Natural killer cell (primary cell): ENCODE results near the gene PCDHGB7. TPM values are rescaled to one million over a fixed set of nuclear protein-coding genes. Genes with fewer than 3 reads are reported as not detected.
A peak's percentile ranks its signal among the peaks of the same experiment; 100 is the strongest.
"Not testable (repeated sequence)": the region's sequence is repeated elsewhere in the genome, so short reads cannot be mapped to it uniquely, and the experiment has no call there.

Source experiments
- ATAC-seq, 3 donors: fragments of 150-1000 bp in 2 of 3; fragments of 200-7000 bp in 1 of 3; cut with Tn5 transposase; 1 replicate in 1 of 3; 2 replicates in 2 of 3; pipeline ENCODE4 v1.10.0; 2021; ENCODE audit warnings: mild to moderate bottlenecking in 2 of 3, moderate library complexity in 2 of 3
- DNase-seq, 2 donors: peaks; one replicate each; pipeline versions ENCODE4 v3.0.0 to v3.0.0-alpha.2; 2013 to 2021; ENCODE audit warnings: mixed read lengths in 1 of 2
- H3K27ac ChIP-seq: one replicate; pipeline ENCODE4 v1.5.1; 2013; ENCODE audit warnings: mild to moderate bottlenecking, low read length
- H3K27me3 ChIP-seq: one replicate; pipeline ENCODE4 v1.6.1; 2013; ENCODE audit warnings: low read length; ENCODE audit not compliant: control insufficient read depth, insufficient read depth
- H3K36me3 ChIP-seq: one replicate; pipeline ENCODE4 v1.6.1; 2013; ENCODE audit warnings: low read length; ENCODE audit not compliant: control insufficient read depth, insufficient read depth
- H3K4me1 ChIP-seq: one replicate; pipeline ENCODE4 v1.6.1; 2013; ENCODE audit warnings: low read length; ENCODE audit not compliant: control insufficient read depth, insufficient read depth
- H3K4me3 ChIP-seq: one replicate; pipeline ENCODE4 v1.5.1; 2013; ENCODE audit warnings: low read length
- H3K9me3 ChIP-seq: one replicate; pipeline ENCODE4 v1.6.1; 2013; ENCODE audit warnings: low read length; ENCODE audit not compliant: control insufficient read depth, insufficient read depth
- H3K27ac Mint-ChIP-seq, 2 donors: one replicate each; pipeline ENCODE4 v1.8.0; 2022; ENCODE audit warnings: mild to moderate bottlenecking in 2 of 2, mixed read lengths in 2 of 2, moderate library complexity in 1 of 2
- H3K27me3 Mint-ChIP-seq, 2 donors: one replicate each; pipeline ENCODE4 v1.8.0; 2022; ENCODE audit warnings: low read depth in 2 of 2, mixed read lengths in 2 of 2
- H3K36me3 Mint-ChIP-seq: one replicate; pipeline ENCODE4 v1.8.0; 2022; ENCODE audit warnings: mixed read lengths
- H3K4me1 Mint-ChIP-seq, 2 donors: one replicate each; pipeline ENCODE4 v1.8.0; 2022; ENCODE audit warnings: mixed read lengths in 2 of 2
- H3K4me3 Mint-ChIP-seq: one replicate; pipeline ENCODE4 v1.8.0; 2022; ENCODE audit warnings: mild to moderate bottlenecking, moderate library complexity, mixed read lengths
- H3K9me3 Mint-ChIP-seq, 2 donors: one replicate each; pipeline ENCODE4 v1.8.0; 2022; ENCODE audit warnings: mixed read lengths in 2 of 2
- CTCF ChIP-seq: fragments of 200-600 bp; IDR thresholded peaks from one replicate; pipeline ENCODE4 v1.8.0; 2022; ENCODE audit warnings: antibody characterized with exemption
- WGBS: methylation state at CpG from one replicate; pipeline ENCODE4 v1.1.7; 2013; ENCODE audit warnings: missing lambda C conversion rate; ENCODE audit not compliant: insufficient coverage; 5-methylcytosine and 5-hydroxymethylcytosine counted together
- intact Hi-C: fragments of 100-400 bp; cut with micrococcal nuclease; formaldehyde crosslinking; loops from one replicate; pipeline ENCODE4 v1.14.2; 2022
- total RNA-seq, 4 donors: library from RNA; stranded (reverse); fragments of 120-200 nt in 1 of 4; gene quantifications; one replicate each; pipeline versions ENCODE4 v1.2.3 to v1.2.4, GENCODE V29; 2013 to 2022

PCDHGB7 gene
- total RNA-seq, 3 donors from 2014 or later (not counting 1 experiment from before 2014, with no cell fraction given) = 0.68 to 1.6 (median 1.2) TPM

- peak within 1 kb of the TSS; percentile 7 for H3K4me3 Mint-ChIP-seq
- peak in 1 of 2 donors; percentile 28 for DNase-seq
- no peak within 1 kb of the TSS for H3K27ac Mint-ChIP-seq
These were observed 43.7 kb upstream of the PCDHGB7 start, which contains the start of gene PCDHGA6 for GRCh38 chr5:141373673-141374317. TSS of gene PCDHGA6 (plus strand) at chr5:141373891. CDS start at chr5:141374084, 193 bp downstream.

GRCh38 chr5:141374627-141375026, 42.9 kb upstream of the PCDHGB7 start:
- Histone ChIP-seq H3K4me3 (no peak overlapping the region), H3K36me3 (no peaks in the 10 kb centered on the region), H3K9me3 (peaks cover 42% of the 10 kb centered on the region), H3K27ac (no peak overlapping the region), H3K4me1 (no peaks in the 10 kb centered on the region), H3K27me3 (peaks cover 44% of the 10 kb centered on the region)
- intact Hi-C loops = no loop called here
- no peaks in the 10 kb centered on the region for H3K9me3 Mint-ChIP-seq
- peaks cover 45 to 62% of the 10 kb centered on the region in 2 donors for H3K27me3 Mint-ChIP-seq
- 61% methylated on average over 14 of the region's 14 CpGs for WGBS
- no peak overlapping the region for H3K27ac Mint-ChIP-seq
- DNase-seq (no peak), ATAC-seq (no peak)
- H3K4me1 Mint-ChIP-seq = peaks cover 4 to 7% of the 10 kb centered on the region in 2 donors
- no peak for TF ChIP-seq CTCF
- H3K4me3 Mint-ChIP-seq = no peak overlapping the region
- no peaks in the 10 kb centered on the region for H3K36me3 Mint-ChIP-seq

More at GRCh38 chr5:141373673-141374317, 43.7 kb upstream of the PCDHGB7 start, which contains the start of gene PCDHGA6:
- no peaks in the 10 kb centered on the region for H3K4me1 ChIP-seq
- H3K36me3 Mint-ChIP-seq = no peaks in the 10 kb centered on the region
- H3K4me3 ChIP-seq = no peak within 1 kb of the TSS
- no peak for TF ChIP-seq CTCF
- intact Hi-C loops = no loop called here
- H3K27ac ChIP-seq = no peak within 1 kb of the TSS
- H3K9me3 ChIP-seq = peaks cover 42% of the 10 kb centered on the region
- no peaks in the 10 kb centered on the region for H3K36me3 ChIP-seq
- peaks cover 4 to 7% of the 10 kb centered on the region in 2 donors for H3K4me1 Mint-ChIP-seq
- peaks cover 44% of the 10 kb centered on the region for H3K27me3 ChIP-seq
- 28% methylated on average over 27 of the region's 27 CpGs for WGBS
- H3K27me3 Mint-ChIP-seq = peaks cover 46 to 62% of the 10 kb centered on the region in 2 donors
- no peak for ATAC-seq
- no peaks in the 10 kb centered on the region for H3K9me3 Mint-ChIP-seq

- ATAC-seq, DNase-seq, H3K36me3 ChIP-seq, H3K9me3 Mint-ChIP-seq, H3K4me1 Mint-ChIP-seq, H3K4me3 Mint-ChIP-seq, intact Hi-C loops, H3K36me3 Mint-ChIP-seq, H3K27ac ChIP-seq, H3K27ac Mint-ChIP-seq, H3K4me3 ChIP-seq, H3K4me1 ChIP-seq: not testable (repeated sequence)
- peaks cover 35% of the 10 kb centered on the region for H3K9me3 ChIP-seq
- H3K27me3 ChIP-seq = peaks cover 38% of the 10 kb centered on the region
- H3K27me3 Mint-ChIP-seq = peaks cover 45 to 60% of the 10 kb centered on the region in 2 donors
- 54% methylated on average over 36 of the region's 48 CpGs for WGBS
These were observed 41.9 kb upstream of the PCDHGB7 start for GRCh38 chr5:141375444-141376155.
